ENCODE data around the gene LRP1B.

The LRP1B gene

DNA sequence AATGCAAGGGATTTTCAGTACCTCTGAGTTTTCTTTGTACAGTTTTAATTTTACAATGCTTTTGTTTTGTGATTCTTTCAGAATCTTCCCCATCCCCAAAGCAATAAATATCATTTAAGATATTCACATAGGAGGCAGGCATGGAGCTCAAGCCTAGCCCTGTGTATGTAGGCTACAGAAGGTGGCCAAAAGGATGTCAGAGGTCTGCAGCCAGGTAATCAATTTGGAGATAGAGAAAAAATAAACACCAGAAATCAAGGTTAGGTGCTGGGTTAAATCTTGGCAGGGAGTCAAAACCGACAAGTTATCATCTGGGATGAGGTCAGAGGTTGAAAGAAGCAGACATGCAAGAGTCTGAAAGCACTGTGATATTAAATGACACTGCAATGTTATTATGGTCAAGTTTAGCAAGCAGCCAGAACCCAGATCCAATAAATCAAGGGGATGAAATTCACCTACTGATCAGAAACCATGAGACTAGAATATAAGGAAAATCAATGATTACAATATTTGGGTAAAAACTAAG, 45.1 kb upstream of the LRP1B start:
- Histone ChIP-seq H3K27ac (no peak overlapping the region), H4K20me1 (ENCODE audit: insufficient read depth) (no peaks in the 10 kb centered on the region), H3K36me3 (ENCODE audit: insufficient read depth) (no peaks in the 10 kb centered on the region), H3K4me2 (no peak overlapping the region), H2AFZ (ENCODE audit: low read depth) (no peak overlapping the region), H3K4me1 (ENCODE audit: low read depth, poor library complexity, severe bottlenecking) (no peaks in the 10 kb centered on the region), H3K79me2 (ENCODE audit: insufficient read depth, low read depth) (no peaks in the 10 kb centered on the region), H3K4me3 (IDR thresholded peaks at IDR 0.05; ENCODE audit: insufficient read depth, low read depth, low read length) (no peak overlapping the region), H3K9ac (no peak overlapping the region), H3K27me3 (ENCODE audit: insufficient read depth, low read depth) (no peaks in the 10 kb centered on the region)
- TF ChIP-seq, protein P1, sequence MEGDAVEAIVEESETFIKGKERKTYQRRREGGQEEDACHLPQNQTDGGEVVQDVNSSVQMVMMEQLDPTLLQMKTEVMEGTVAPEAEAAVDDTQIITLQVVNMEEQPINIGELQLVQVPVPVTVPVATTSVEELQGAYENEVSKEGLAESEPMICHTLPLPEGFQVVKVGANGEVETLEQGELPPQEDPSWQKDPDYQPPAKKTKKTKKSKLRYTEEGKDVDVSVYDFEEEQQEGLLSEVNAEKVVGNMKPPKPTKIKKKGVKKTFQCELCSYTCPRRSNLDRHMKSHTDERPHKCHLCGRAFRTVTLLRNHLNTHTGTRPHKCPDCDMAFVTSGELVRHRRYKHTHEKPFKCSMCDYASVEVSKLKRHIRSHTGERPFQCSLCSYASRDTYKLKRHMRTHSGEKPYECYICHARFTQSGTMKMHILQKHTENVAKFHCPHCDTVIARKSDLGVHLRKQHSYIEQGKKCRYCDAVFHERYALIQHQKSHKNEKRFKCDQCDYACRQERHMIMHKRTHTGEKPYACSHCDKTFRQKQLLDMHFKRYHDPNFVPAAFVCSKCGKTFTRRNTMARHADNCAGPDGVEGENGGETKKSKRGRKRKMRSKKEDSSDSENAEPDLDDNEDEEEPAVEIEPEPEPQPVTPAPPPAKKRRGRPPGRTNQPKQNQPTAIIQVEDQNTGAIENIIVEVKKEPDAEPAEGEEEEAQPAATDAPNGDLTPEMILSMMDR (conservative IDR thresholded peaks at IDR 0.05; ENCODE audit: low read depth, low read length): no peak

DNA sequence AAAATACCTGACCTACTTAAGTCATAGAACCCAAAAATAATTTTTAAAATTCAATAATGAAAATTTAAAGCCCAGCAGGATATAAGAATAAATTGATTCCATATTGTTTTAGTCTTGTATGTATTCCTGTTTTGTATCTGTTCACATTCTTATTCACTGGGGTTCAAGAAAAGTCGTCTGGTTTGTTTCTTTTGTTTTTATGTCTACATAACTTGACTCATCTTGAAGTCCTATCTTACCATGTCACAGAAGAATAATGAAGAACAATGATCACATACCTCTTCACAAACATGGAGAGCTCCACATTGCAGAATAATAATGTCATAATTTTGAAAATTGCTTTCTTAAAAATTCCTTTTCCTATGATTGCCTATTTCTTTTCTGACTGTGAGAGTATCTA, 43.4 kb upstream of the LRP1B start:
- Histone ChIP-seq H3K79me2 (ENCODE audit: insufficient read depth, low read depth) (no peaks in the 10 kb centered on the region), H3K36me3 (ENCODE audit: insufficient read depth) (no peaks in the 10 kb centered on the region), H3K9ac (no peak overlapping the region), H3K4me3 (IDR thresholded peaks at IDR 0.05; ENCODE audit: insufficient read depth, low read depth, low read length) (no peak overlapping the region), H3K27ac (no peak overlapping the region), H3K27me3 (ENCODE audit: insufficient read depth, low read depth) (no peaks in the 10 kb centered on the region), H4K20me1 (ENCODE audit: insufficient read depth) (no peaks in the 10 kb centered on the region), H3K4me2 (no peak overlapping the region), H2AFZ (ENCODE audit: low read depth) (no peak overlapping the region), H3K4me1 (ENCODE audit: low read depth, poor library complexity, severe bottlenecking) (no peaks in the 10 kb centered on the region)
- TF ChIP-seq, protein P1 (conservative IDR thresholded peaks at IDR 0.05; ENCODE audit: low read depth, low read length): no peak

DNA sequence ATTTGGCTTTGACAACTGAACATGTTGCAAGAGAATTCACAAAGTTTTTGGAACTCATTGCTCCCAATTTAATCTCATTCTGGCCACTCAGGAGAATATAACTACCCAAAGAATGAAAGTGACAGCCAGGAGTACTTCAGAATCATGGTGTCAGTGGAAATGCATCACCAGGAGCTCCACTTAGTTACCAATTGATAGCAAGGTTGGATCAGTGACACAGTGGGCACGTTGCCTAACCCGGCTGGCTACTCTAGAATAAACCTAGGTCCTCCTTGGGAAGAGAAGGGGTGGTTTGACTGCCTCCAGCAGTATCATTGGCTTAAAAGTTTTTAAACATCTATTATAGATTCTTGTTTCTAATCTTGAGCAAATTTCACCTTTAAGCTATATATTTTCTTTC, 40.0 kb upstream of the LRP1B start:
- H3K9ac ChIP-seq: no peak overlapping the region
- H3K79me2 ChIP-seq (ENCODE audit: insufficient read depth, low read depth): no peaks in the 10 kb centered on the region
- H3K4me3 ChIP-seq (IDR thresholded peaks at IDR 0.05; ENCODE audit: insufficient read depth, low read depth, low read length): no peak overlapping the region
- no peaks in the 10 kb centered on the region for H4K20me1 ChIP-seq (ENCODE audit: insufficient read depth)
- no peaks in the 10 kb centered on the region for H3K36me3 ChIP-seq (ENCODE audit: insufficient read depth)
- H3K4me1 ChIP-seq (ENCODE audit: low read depth, poor library complexity, severe bottlenecking): no peaks in the 10 kb centered on the region
- TF ChIP-seq, protein P1 (conservative IDR thresholded peaks at IDR 0.05; ENCODE audit: low read depth, low read length): no peak
- H2AFZ ChIP-seq (ENCODE audit: low read depth): no peak overlapping the region
- no peak overlapping the region for H3K4me2 ChIP-seq
- no peak overlapping the region for H3K27ac ChIP-seq
- no peaks in the 10 kb centered on the region for H3K27me3 ChIP-seq (ENCODE audit: insufficient read depth, low read depth)

DNA sequence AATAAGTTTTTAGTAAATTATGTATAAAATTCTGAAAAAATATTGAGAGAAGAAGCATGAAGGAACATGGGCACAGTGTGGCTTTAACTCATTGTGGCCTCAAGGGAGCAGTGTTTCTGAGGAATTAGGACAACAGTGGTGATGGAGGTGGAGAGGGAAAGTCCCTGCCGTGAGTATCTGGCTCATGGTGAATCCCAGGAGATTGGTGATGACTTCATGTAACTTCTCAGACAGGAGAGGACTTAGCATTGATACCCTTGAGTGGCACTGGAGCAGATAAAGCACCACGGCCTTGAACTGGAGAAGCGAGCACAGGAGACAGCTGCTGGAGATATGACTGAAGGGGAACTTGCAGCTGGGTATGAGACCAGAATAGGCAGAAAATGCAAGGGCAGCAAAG, 35.0 kb upstream of the LRP1B start:
- no peak overlapping the region for H3K4me2 ChIP-seq
- no peaks in the 10 kb centered on the region for H3K79me2 ChIP-seq (ENCODE audit: insufficient read depth, low read depth)
- H3K27me3 ChIP-seq (ENCODE audit: insufficient read depth, low read depth): no peaks in the 10 kb centered on the region
- H4K20me1 ChIP-seq (ENCODE audit: insufficient read depth): no peaks in the 10 kb centered on the region
- no peaks in the 10 kb centered on the region for H3K36me3 ChIP-seq (ENCODE audit: insufficient read depth)
- H2AFZ ChIP-seq (ENCODE audit: low read depth): no peak overlapping the region
- no peak overlapping the region for H3K27ac ChIP-seq
- H3K4me3 ChIP-seq (IDR thresholded peaks at IDR 0.05; ENCODE audit: insufficient read depth, low read depth, low read length): no peak overlapping the region
- no peak overlapping the region for H3K9ac ChIP-seq
- TF ChIP-seq, protein P1 (conservative IDR thresholded peaks at IDR 0.05; ENCODE audit: low read depth, low read length): no peak; the same call in 1 of the 2 replicates
- no peaks in the 10 kb centered on the region for H3K4me1 ChIP-seq (ENCODE audit: low read depth, poor library complexity, severe bottlenecking)

Measured in KMS-11 (cell line).